Glomerular endothelial cell (primary cell): Measurements from ENCODE around the gene SRGAP3. TPM values are rescaled to one million over a fixed set of nuclear protein-coding genes. Genes with fewer than 3 reads are reported as not detected.

Experiments
- DNase-seq: peaks from one replicate; pipeline ENCODE4 v3.0.0-alpha.2; 2011; ENCODE audit warnings: low read depth, low spot score; ENCODE audit errors: extremely low read depth
- total RNA-seq: library from RNA; depleted of rRNA; stranded (reverse); fragments of >200 nt; gene quantifications from 2 replicates; pipeline ENCODE4 v1.2.3, GENCODE V29; 2015

The SRGAP3 gene
- total RNA-seq, 1 donor from 2014 or later, result 0.76 TPM

- DNase-seq, result no peak
Observed at GRCh38 chr3:9180764-9181117, 68.7 kb downstream of the SRGAP3 start.

GRCh38 chr3:9179826-9180763 is 69.4 kb downstream of the SRGAP3 start:
- DNase-seq, result no peak

- no peak for DNase-seq
Observed at GRCh38 chr3:9178697-9179096, 70.7 kb downstream of the SRGAP3 start.

- no peak for DNase-seq
Observed at GRCh38 chr3:9175421-9175820, 74.0 kb downstream of the SRGAP3 start.

- DNase-seq, result no peak
Observed at GRCh38 chr3:9173445-9173844, 76.0 kb downstream of the SRGAP3 start.

- no peak for DNase-seq
Observed at GRCh38 chr3:9172851-9173321, 76.6 kb downstream of the SRGAP3 start.

- DNase-seq, result no peak
Observed at GRCh38 chr3:9170851-9171160, 78.6 kb downstream of the SRGAP3 start.

- no peak for DNase-seq
Observed at GRCh38 chr3:9169956-9170850, 79.2 kb downstream of the SRGAP3 start.

GRCh38 chr3:9169326-9169725 is 80.1 kb downstream of the SRGAP3 start:
- DNase-seq, result no peak

GRCh38 chr3:9168241-9168741 is 81.2 kb downstream of the SRGAP3 start:
- no peak for DNase-seq

- no peak for DNase-seq
Observed at GRCh38 chr3:9167222-9167621, 82.2 kb downstream of the SRGAP3 start.

- DNase-seq, result no peak
Observed at GRCh38 chr3:9165421-9165820, 84.0 kb downstream of the SRGAP3 start.

GRCh38 chr3:9163289-9163688 is 86.2 kb downstream of the SRGAP3 start:
- DNase-seq, result no peak

- no peak for DNase-seq
Observed at GRCh38 chr3:9161811-9162210, 87.6 kb downstream of the SRGAP3 start.

- DNase-seq, result no peak
Observed at GRCh38 chr3:9161298-9161697, 88.1 kb downstream of the SRGAP3 start.

- no peak for DNase-seq
Observed at GRCh38 chr3:9158865-9159630, 90.4 kb downstream of the SRGAP3 start.

- no peak for DNase-seq
Observed at GRCh38 chr3:9157651-9158362, 91.6 kb downstream of the SRGAP3 start.

GRCh38 chr3:9156604-9157003 is 92.8 kb downstream of the SRGAP3 start:
- DNase-seq, result no peak

- DNase-seq, result no peak
Observed at GRCh38 chr3:9155028-9155427, 94.4 kb downstream of the SRGAP3 start.
